GM19328 (cell line): Measurements from ENCODE around the gene TTC34.
"Not testable (repeated sequence)": the region's sequence is repeated elsewhere in the genome, so short reads cannot be mapped to it uniquely, and the experiment has no call there.

Experiments
- ATAC-seq: cut with Tn5 transposase; IDR thresholded peaks from one replicate; pipeline ENCODE4 v1.9.1; 2021; ENCODE audit warnings: mild to moderate bottlenecking, moderate library complexity; ENCODE audit not compliant: unreplicated experiment

TTC34 gene

GRCh38 chr1:2778220-2778592 is 23.3 kb downstream of the TTC34 start:
- ATAC-seq: no peak

GRCh38 chr1:2777424-2778219 is 23.9 kb downstream of the TTC34 start:
- ATAC-seq: no peak

GRCh38 chr1:2775333-2775732 is 26.2 kb downstream of the TTC34 start:
- ATAC-seq: not testable (repeated sequence)

- not testable (repeated sequence) for ATAC-seq
These were observed 33.4 kb downstream of the TTC34 start for GRCh38 chr1:2768052-2768451.

- ATAC-seq: not testable (repeated sequence)
These were observed 42.1 kb downstream of the TTC34 start for GRCh38 chr1:2759433-2759832.

- ATAC-seq: not testable (repeated sequence)
These were observed 44.0 kb downstream of the TTC34 start for GRCh38 chr1:2757519-2757918.

- not testable (repeated sequence) for ATAC-seq
These were observed 46.1 kb downstream of the TTC34 start for GRCh38 chr1:2755426-2755825.

GRCh38 chr1:2754597-2754996 is 46.9 kb downstream of the TTC34 start:
- ATAC-seq: not testable (repeated sequence)

- ATAC-seq: not testable (repeated sequence)
These were observed 49.0 kb downstream of the TTC34 start for GRCh38 chr1:2752503-2752902.

- ATAC-seq: not testable (repeated sequence)
These were observed 49.6 kb downstream of the TTC34 start for GRCh38 chr1:2751866-2752265.

- not testable (repeated sequence) for ATAC-seq
These were observed 50.4 kb downstream of the TTC34 start for GRCh38 chr1:2750766-2751730.

GRCh38 chr1:2750041-2750680 is 51.3 kb downstream of the TTC34 start:
- not testable (repeated sequence) for ATAC-seq

- ATAC-seq: not testable (repeated sequence)
These were observed 52.9 kb downstream of the TTC34 start for GRCh38 chr1:2748626-2749025.

- not testable (repeated sequence) for ATAC-seq
These were observed 106.7 kb downstream of the TTC34 start for GRCh38 chr1:2694796-2695195.

- ATAC-seq: not testable (repeated sequence)
These were observed 111.3 kb downstream of the TTC34 start for GRCh38 chr1:2690180-2690579.

GRCh38 chr1:2688336-2688665 is 113.2 kb downstream of the TTC34 start:
- not testable (repeated sequence) for ATAC-seq

GRCh38 chr1:2687638-2688335 is 113.7 kb downstream of the TTC34 start:
- ATAC-seq: not testable (repeated sequence)

- not testable (repeated sequence) for ATAC-seq
These were observed 114.3 kb downstream of the TTC34 start for GRCh38 chr1:2687174-2687591.

- ATAC-seq: not testable (repeated sequence)
These were observed 115.2 kb downstream of the TTC34 start for GRCh38 chr1:2686091-2686863.

GRCh38 chr1:2685671-2686070 is 115.8 kb downstream of the TTC34 start:
- not testable (repeated sequence) for ATAC-seq
